GM08714 (cell line): ENCODE results near the gene NFKB1.

Source experiments
- H3K4me3 ChIP-seq: fragments of 200-500 bp; sonication (Bioruptor generic); 2 replicates; pipeline ENCODE4 v1.5.1; 2014; ENCODE audit warnings: mild to moderate bottlenecking, low read length, inconsistent platforms
- ZNF274 ChIP-seq: IDR thresholded peaks from 2 replicates; pipeline ENCODE4 v1.6.1; 2012; ENCODE audit warnings: mild to moderate bottlenecking, low read depth, low read length

NFKB1 gene

DNA sequence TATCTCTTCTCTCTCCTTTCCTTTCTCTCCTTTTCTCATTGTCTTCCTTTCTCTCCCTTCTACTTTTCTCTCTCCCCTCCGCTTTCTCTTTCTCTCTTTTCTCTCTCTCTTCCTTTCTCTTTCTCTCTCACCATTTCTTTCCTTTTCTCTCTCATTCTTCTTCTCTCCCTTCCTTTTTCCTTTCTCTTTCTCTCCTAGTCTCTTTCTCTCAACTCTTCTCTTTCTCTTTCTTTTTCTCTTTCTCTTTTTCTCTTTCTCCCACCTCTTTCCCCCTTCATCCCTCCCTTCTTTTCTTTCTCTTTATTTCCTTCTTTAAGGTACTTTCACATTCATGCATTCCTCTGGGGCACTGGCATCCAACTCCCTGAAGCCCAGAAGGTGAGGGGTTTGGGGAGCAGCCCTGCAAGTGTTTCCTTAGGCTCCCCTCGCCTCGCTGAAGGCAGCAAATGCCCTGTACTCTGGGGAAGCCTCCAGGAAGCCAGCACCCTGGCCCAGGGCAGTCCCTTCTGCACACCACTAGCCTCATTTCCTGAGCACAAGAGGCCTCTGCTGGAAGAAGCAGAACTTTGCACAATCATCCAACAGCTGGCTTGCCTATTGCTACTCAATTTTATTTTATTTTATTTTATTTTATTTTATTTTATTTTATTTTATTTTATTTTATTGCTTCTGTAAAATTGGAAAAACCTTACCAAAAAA lies 124.2 kb downstream of the NFKB1 start:
- no peak for TF ChIP-seq ZNF274

GRCh38 chr4:102627831-102628523 lies 126.8 kb downstream of the NFKB1 start:
- TF ChIP-seq ZNF274, result no peak
- no peak overlapping the region for H3K4me3 ChIP-seq

More for the DNA sequence above, 124.2 kb downstream of the NFKB1 start:
- no peak overlapping the region; the same call in 1 of the 2 replicates for H3K4me3 ChIP-seq

DNA sequence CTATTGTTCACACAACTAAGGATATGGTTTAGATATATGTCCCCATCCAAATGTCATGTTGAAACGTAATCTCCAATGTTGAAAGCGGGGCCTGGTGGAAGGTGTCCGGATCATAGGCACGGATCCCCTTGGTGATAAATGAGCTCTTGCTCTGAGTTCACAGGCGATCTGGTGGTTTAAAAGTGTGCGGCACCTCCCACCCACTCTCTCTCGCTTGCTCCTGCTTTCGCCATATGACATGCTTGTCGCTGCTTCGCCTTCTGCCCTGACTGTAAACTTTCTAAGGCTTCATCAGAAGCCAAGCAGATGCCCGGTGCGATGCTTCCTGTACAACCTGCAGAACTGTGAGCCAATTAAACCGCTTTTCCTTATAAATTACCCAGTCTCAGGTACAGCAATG lies 128.5 kb downstream of the NFKB1 start:
- no peak for TF ChIP-seq ZNF274
- H3K4me3 ChIP-seq, result no peak overlapping the region

DNA sequence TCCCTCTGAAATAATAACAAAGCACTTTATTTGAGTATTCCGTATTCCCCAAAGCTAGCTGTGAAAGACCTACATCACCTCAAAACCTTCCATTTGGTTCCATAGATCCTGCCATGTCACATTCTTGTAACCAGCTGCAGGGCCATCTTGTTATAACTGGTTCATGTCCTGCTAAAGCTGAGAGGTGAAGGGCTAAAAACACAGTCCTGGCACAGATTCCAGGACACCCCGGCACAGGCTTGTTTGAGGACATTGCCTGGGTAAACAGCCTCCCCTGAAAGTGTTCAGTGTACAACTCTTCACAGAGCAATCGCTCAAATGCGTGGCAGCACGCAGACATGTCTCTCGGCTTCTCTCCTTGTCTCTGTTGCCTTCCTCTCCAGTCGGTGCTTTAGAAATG lies 130.5 kb downstream of the NFKB1 start:
- no peak overlapping the region for H3K4me3 ChIP-seq
- no peak for TF ChIP-seq ZNF274

GRCh38 chr4:102632241-102633065 lies 131.3 kb downstream of the NFKB1 start:
- H3K4me3 ChIP-seq, result no peak overlapping the region
- TF ChIP-seq ZNF274, result no peak

GRCh38 chr4:102633100-102633499 lies 131.9 kb downstream of the NFKB1 start:
- no peak for TF ChIP-seq ZNF274
- no peak overlapping the region for H3K4me3 ChIP-seq

DNA sequence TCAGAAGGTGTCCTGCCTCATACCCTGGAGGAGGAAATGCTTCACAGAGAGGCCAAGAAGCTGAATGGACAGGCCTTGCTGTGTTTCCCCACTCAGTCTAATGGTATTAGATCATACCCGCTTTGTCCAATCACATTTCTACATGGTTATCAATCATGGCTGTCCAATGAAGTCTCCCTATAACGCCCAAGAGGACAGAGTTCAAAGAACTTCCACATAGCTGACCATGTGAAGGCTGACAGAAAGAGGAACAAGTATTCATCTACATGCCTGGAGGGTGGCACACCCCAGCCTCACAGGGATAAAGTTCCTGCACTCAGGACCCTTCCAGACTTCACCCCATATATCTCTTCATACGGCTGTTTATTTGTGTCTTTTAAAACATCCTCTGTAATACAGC lies 136.2 kb downstream of the NFKB1 start:
- no peak overlapping the region for H3K4me3 ChIP-seq
- TF ChIP-seq ZNF274, result no peak

DNA sequence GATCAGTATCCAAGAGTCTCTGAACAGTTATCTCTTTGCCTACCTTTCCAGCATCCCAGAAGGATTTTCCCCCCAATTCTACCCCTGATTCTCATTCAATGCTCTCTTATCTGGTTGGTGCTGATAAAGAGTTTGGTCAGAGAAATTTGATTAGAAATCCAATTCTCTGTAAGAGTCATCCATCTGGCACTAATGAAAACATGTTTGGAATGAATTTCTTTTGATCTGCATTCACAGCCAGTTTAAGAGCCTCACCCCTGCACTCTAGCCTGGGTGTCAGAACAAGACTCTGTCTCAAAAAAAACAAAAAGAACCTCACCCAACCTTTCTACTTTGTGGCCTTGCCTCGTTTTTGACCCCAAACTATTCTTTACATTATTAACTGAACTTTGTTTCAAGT lies 137.5 kb downstream of the NFKB1 start:
- TF ChIP-seq ZNF274, result no peak

DNA sequence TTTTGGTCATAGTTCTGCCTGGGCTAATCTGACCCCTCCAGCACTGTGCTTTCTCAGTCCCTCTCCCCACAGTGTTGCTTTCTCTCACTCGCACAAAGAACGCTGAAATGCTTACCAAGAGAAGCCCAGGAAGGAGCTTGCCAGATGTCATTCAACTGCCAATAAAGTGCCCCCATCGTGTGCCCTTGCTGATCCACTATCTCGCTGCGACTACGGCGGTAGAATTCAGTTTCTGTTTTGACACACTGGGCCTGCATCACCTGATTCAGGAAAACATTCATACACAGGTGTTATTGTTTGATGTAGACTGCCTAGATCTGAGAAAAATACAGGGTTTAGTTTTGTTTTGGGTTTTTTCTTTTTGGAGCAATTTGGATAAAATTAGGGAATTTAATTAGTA lies 138.4 kb downstream of the NFKB1 start:
- H3K4me3 ChIP-seq, result no peak overlapping the region
- TF ChIP-seq ZNF274, result no peak

More for the DNA sequence above, 137.5 kb downstream of the NFKB1 start:
- H3K4me3 ChIP-seq, result no peak overlapping the region

- H3K4me3 ChIP-seq, result no peak overlapping the region
- no peak for TF ChIP-seq ZNF274
Observed at GRCh38 chr4:102640669-102641068, 139.5 kb downstream of the NFKB1 start.

DNA sequence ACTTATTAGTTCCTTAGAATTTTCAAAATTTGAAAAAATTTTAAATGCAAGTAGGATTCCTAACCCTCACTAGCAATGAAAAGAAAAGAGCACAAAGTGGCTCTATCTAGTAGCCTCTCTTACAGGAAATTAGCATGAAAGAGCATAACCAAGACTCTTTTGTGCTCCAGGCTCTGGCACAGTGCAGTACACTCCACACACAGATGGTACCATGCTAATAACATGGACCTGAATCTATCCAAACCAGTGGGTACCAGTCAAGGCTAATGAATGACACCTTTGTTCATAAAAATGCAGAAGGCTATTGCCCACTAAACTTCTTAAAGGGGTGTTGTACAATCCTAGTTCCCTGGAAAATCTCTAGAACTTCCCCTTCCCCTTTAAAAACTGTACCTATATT lies 140.6 kb downstream of the NFKB1 start:
- no peak overlapping the region for H3K4me3 ChIP-seq
- no peak for TF ChIP-seq ZNF274

GRCh38 chr4:102642631-102643298 lies 141.6 kb downstream of the NFKB1 start:
- no peak overlapping the region for H3K4me3 ChIP-seq
- no peak for TF ChIP-seq ZNF274

DNA sequence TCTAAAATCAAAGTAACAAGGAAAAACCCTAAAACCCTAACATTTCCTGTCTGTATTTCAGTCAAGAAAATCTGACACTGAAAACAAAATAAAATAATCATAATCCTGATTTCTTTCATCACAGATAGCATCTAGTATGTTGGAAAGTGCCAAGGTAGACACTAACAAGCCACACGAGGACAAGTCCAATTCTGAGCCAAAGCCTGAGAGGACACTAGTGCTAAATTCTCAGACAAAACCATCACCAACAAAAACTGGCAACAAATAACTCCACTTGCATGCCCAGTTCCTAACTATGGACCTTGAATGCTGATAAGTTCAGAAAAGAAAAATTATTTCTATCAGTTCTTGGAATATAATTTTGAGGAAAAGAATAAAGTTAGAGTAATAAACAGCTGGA lies 146.0 kb downstream of the NFKB1 start:
- no peak overlapping the region for H3K4me3 ChIP-seq

GRCh38 chr4:102657206-102657605 lies 156.0 kb downstream of the NFKB1 start:
- TF ChIP-seq ZNF274, result no peak
- no peak overlapping the region for H3K4me3 ChIP-seq

More for the DNA sequence above, 146.0 kb downstream of the NFKB1 start:
- no peak for TF ChIP-seq ZNF274
